Measurements from ENCODE around the gene ADK. TPM values are rescaled to one million over a fixed set of nuclear protein-coding genes. Genes with fewer than 3 reads are reported as not detected.

ADK gene
- total RNA-seq, 1 experiment from 2014 or later, result 159 TPM

DNA sequence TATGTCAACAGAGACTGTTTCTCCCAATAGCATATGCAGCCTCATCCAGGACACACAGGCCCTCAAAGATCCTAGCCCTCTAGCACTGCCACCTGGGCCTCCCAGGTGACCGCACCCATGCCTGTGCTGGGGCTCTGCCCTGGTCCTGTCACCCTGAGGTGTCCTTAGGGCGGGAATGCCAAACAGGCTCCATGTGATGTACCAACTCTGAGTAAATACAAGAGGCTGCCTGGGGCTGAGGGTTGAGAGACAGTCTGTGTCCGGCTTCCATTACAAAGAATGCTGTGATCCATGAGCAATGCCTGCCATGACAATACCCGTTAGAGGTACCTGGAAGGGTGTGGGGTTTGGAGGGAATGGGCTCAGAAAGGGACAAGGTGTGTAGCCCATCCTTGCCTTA, 592.4 kb downstream of the ADK start:
- no TSS peak for BruUV-seq (replicated peaks)
- ChIA-PET POLR2A (ENCODE audit: unreplicated experiment) (no interaction called here), CTCF (interaction anchor here (0.7 kb wide), 1 partner anchor 1951 kb away, joined by 3 read pairs; no protein-coding TSS in a partner anchor)
- H3K4me1 ChIP-seq (replicated peaks; ENCODE audit: insufficient read depth), result no peaks in the 10 kb centered on the region
- H3K4me2 ChIP-seq, result no peak overlapping the region
- no peak overlapping the region for H2AFZ ChIP-seq
- intact Hi-C loops (cut with micrococcal nuclease; ENCODE audit: unreplicated experiment), result no loop called here
- peak in 1 of 2 experiments; percentile 14 for DNase-seq
- H3K9me2 ChIP-seq (ENCODE audit: insufficient read depth), result no peaks in the 10 kb centered on the region
- no peak overlapping the region for H3K4me3 ChIP-seq
- no peak overlapping the region for H3K27ac ChIP-seq
- no peak for TF ChIP-seq EZH2 (IDR thresholded peaks at IDR 0.05; ENCODE audit: low read depth)
- H3F3A ChIP-seq (ENCODE audit: insufficient read depth, low read depth), result no peaks in the 10 kb centered on the region; the same call in 1 of the 2 replicates
- H3K9me3 ChIP-seq (ENCODE audit: insufficient read depth, low read depth), result no peaks in the 10 kb centered on the region
- no peaks in the 10 kb centered on the region for H3K36me3 ChIP-seq (ENCODE audit: low read depth)
- no peaks in the 10 kb centered on the region for H3K27me3 ChIP-seq (ENCODE audit: insufficient read depth, low read depth)
- H3K79me2 ChIP-seq (ENCODE audit: low read depth), result no peaks in the 10 kb centered on the region
- H4K20me1 ChIP-seq (ENCODE audit: insufficient read depth), result no peaks in the 10 kb centered on the region

DNA sequence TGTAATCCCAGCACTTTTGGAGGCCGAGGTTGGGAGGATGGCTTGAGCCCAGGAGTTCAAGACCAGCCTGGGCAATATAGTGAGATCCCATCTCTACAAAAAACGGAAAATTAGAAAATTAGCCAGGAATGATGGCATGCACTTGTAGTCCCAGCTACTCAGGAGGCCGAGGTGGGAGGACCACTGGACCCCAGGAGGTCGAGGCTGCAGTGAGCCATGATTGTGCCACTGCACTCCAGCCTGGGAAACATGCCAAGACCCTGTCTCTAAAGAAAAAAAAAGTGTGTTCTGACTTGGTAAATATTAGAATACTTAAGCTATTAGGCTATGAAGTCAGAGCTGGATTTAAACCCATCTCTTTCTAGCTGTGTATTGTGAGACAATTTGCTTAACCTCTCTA, 594.4 kb downstream of the ADK start:
- CTCF ChIA-PET, result no interaction called here
- H3K27me3 ChIP-seq (ENCODE audit: insufficient read depth, low read depth), result no peaks in the 10 kb centered on the region
- H3K4me3 ChIP-seq, result no peak overlapping the region
- no peak overlapping the region for H2AFZ ChIP-seq
- H3K36me3 ChIP-seq (ENCODE audit: low read depth), result no peaks in the 10 kb centered on the region
- intact Hi-C loops (cut with micrococcal nuclease; ENCODE audit: unreplicated experiment), result no loop called here
- no peaks in the 10 kb centered on the region; the same call in 1 of the 2 replicates for H3F3A ChIP-seq (ENCODE audit: insufficient read depth, low read depth)
- BruUV-seq (replicated peaks), result no TSS peak
- no peak for TF ChIP-seq EZH2 (IDR thresholded peaks at IDR 0.05; ENCODE audit: low read depth)
- TF ChIP-seq, protein P1, sequence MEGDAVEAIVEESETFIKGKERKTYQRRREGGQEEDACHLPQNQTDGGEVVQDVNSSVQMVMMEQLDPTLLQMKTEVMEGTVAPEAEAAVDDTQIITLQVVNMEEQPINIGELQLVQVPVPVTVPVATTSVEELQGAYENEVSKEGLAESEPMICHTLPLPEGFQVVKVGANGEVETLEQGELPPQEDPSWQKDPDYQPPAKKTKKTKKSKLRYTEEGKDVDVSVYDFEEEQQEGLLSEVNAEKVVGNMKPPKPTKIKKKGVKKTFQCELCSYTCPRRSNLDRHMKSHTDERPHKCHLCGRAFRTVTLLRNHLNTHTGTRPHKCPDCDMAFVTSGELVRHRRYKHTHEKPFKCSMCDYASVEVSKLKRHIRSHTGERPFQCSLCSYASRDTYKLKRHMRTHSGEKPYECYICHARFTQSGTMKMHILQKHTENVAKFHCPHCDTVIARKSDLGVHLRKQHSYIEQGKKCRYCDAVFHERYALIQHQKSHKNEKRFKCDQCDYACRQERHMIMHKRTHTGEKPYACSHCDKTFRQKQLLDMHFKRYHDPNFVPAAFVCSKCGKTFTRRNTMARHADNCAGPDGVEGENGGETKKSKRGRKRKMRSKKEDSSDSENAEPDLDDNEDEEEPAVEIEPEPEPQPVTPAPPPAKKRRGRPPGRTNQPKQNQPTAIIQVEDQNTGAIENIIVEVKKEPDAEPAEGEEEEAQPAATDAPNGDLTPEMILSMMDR (conservative IDR thresholded peaks at IDR 0.05), result no peak
- H3K4me2 ChIP-seq, result no peak overlapping the region
- POLR2A ChIA-PET (ENCODE audit: unreplicated experiment), result interaction anchor here (0.6 kb wide), 1 partner anchor 1326 kb away, joined by 6 read pairs; no protein-coding TSS in a partner anchor
- no peaks in the 10 kb centered on the region for H3K9me3 ChIP-seq (ENCODE audit: insufficient read depth, low read depth)
- no peaks in the 10 kb centered on the region for H3K4me1 ChIP-seq (replicated peaks; ENCODE audit: insufficient read depth)
- no peaks in the 10 kb centered on the region for H3K9me2 ChIP-seq (ENCODE audit: insufficient read depth)
- H3K27ac ChIP-seq, result no peak overlapping the region
- DNase-seq, result no peak
- no peaks in the 10 kb centered on the region for H4K20me1 ChIP-seq (ENCODE audit: insufficient read depth)
- no peaks in the 10 kb centered on the region for H3K79me2 ChIP-seq (ENCODE audit: low read depth)

DNA sequence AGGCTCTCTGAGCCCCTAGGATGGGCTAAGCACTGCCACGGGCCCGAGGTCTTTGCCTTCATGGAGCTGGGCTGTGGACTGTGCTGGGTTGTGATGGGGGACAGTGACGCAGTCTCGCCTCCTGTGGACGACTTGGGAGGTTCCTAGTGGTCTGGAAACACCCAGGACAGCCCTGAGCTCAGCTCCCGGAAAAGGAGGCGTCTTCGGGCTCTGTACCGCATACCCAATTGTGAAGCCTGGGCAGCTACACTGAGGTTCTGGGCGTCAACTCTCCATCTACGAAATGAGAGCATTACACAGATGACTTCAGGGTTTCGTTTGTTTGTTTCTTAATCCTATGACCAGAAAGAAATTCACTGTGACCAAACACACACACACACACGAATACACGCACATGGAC, 595.8 kb downstream of the ADK start:
- no peak overlapping the region for H2AFZ ChIP-seq
- H3K27ac ChIP-seq, result no peak overlapping the region
- no peaks in the 10 kb centered on the region for H3K79me2 ChIP-seq (ENCODE audit: low read depth)
- no peaks in the 10 kb centered on the region for H4K20me1 ChIP-seq (ENCODE audit: insufficient read depth)
- no peaks in the 10 kb centered on the region; the same call in 1 of the 2 replicates for H3F3A ChIP-seq (ENCODE audit: insufficient read depth, low read depth)
- no peaks in the 10 kb centered on the region for H3K9me3 ChIP-seq (ENCODE audit: insufficient read depth, low read depth)
- H3K36me3 ChIP-seq (ENCODE audit: low read depth), result no peaks in the 10 kb centered on the region
- no peaks in the 10 kb centered on the region for H3K27me3 ChIP-seq (ENCODE audit: insufficient read depth, low read depth)
- POLR2A ChIA-PET (ENCODE audit: unreplicated experiment), result no interaction called here
- no peak for DNase-seq
- no peaks in the 10 kb centered on the region for H3K4me1 ChIP-seq (replicated peaks; ENCODE audit: insufficient read depth)
- no peak overlapping the region for H3K4me2 ChIP-seq
- intact Hi-C loops (cut with micrococcal nuclease; ENCODE audit: unreplicated experiment), result no loop called here
- H3K9me2 ChIP-seq (ENCODE audit: insufficient read depth), result no peaks in the 10 kb centered on the region
- no peak for TF ChIP-seq EZH2 (IDR thresholded peaks at IDR 0.05; ENCODE audit: low read depth)
- TF ChIP-seq, protein P1 (conservative IDR thresholded peaks at IDR 0.05), result no peak
- H3K4me3 ChIP-seq, result no peak overlapping the region
- BruUV-seq (replicated peaks), result no TSS peak
- CTCF ChIA-PET, result no interaction called here

DNA sequence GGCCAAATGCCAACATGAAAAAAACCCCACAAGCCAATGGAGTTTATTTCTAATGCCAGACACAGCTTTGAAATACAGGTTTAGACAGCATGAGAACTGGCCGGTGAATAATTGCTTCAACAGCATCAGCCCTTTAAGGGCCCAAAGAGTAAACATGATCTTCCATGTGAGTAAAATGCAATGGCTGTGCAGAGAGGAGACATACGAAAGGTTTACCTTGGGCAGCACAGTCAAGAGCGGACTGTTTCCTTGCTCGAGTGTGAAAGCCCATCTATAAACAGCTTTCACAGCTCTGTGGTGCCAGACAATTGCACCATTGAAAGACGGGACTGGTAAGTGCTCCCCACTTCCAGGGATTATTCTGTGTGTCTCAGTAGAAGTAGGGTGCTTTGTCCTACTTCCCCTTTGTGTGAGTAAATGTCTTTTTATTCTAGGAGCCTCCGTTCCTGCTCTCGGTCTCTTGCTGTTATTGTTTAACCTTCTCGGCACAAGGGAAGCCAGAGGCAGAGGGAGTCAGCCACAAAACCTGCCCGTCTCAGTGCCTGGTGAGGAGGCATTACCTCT, 597.5 kb downstream of the ADK start:
- CTCF ChIA-PET, result no interaction called here
- no peak overlapping the region for H2AFZ ChIP-seq
- intact Hi-C loops (cut with micrococcal nuclease; ENCODE audit: unreplicated experiment), result no loop called here

More for the DNA sequence above, 597.5 kb downstream of the ADK start:
- no peaks in the 10 kb centered on the region for H3K27me3 ChIP-seq (ENCODE audit: insufficient read depth, low read depth)
- DNase-seq, result no peak
- no peak overlapping the region for H3K27ac ChIP-seq
- H3K9me2 ChIP-seq (ENCODE audit: insufficient read depth), result no peaks in the 10 kb centered on the region
- no peak overlapping the region for H3K4me3 ChIP-seq
- no peak overlapping the region for H3K4me2 ChIP-seq
- POLR2A ChIA-PET (ENCODE audit: unreplicated experiment), result no interaction called here
- H3F3A ChIP-seq (ENCODE audit: insufficient read depth, low read depth), result no peaks in the 10 kb centered on the region
- H3K36me3 ChIP-seq (ENCODE audit: low read depth), result no peaks in the 10 kb centered on the region
- H4K20me1 ChIP-seq (ENCODE audit: insufficient read depth), result no peaks in the 10 kb centered on the region
- BruUV-seq (replicated peaks), result no TSS peak
- no peaks in the 10 kb centered on the region for H3K79me2 ChIP-seq (ENCODE audit: low read depth)
- TF ChIP-seq, protein P1 (conservative IDR thresholded peaks at IDR 0.05), result no peak
- no peak for TF ChIP-seq EZH2 (IDR thresholded peaks at IDR 0.05; ENCODE audit: low read depth)
- no peaks in the 10 kb centered on the region for H3K9me3 ChIP-seq (ENCODE audit: insufficient read depth, low read depth)
- no peaks in the 10 kb centered on the region for H3K4me1 ChIP-seq (replicated peaks; ENCODE audit: insufficient read depth)
